Hepatocyte (in vitro differentiated cells): ENCODE results near the gene ATF7.

ENCODE experiments used
- CTCF ChIP-seq: fragments of 200-600 bp; sonication (generic); IDR thresholded peaks from 2 replicates; pipeline ENCODE4 v1.5.1; 2016; ENCODE audit warnings: antibody characterized with exemption, mild to moderate bottlenecking; ENCODE audit not compliant: poor library complexity
- EZH2 ChIP-seq: fragments of 200-600 bp; sonication (generic); IDR thresholded peaks from 2 replicates; pipeline ENCODE4 v1.6.1; 2016; ENCODE audit warnings: antibody characterized with exemption, mild to moderate bottlenecking, borderline replicate concordance
- EZH2phosphoT487 ChIP-seq: fragments of 200-600 bp; sonication (generic); IDR thresholded peaks from one replicate; pipeline ENCODE4 v1.6.1; 2018; ENCODE audit warnings: antibody characterized with exemption, mild to moderate bottlenecking, low read depth, moderate library complexity; ENCODE audit not compliant: unreplicated experiment, severe bottlenecking

GRCh38 chr12:53504004-53504920, 121.9 kb downstream of the ATF7 start:
- TF ChIP-seq CTCF (no peak), EZH2phosphoT487 (no peak), EZH2 (no peak)
